K562 (cell line): ENCODE data around the gene SERPING1.

Experiments
- CHD1 ChIP-seq: fragments of 200-600 bp; sonication (generic); IDR thresholded peaks from one replicate; pipeline ENCODE4 v1.6.1; 2012; ENCODE audit warnings: mild to moderate bottlenecking, moderate library complexity, low read length, inconsistent platforms
- PHF20 ChIP-seq: fragments of 450-650 bp; IDR thresholded peaks from 2 replicates; pipeline ENCODE4 v1.6.1; 2018; ENCODE audit not compliant: partially characterized antibody
- PTRF ChIP-seq: fragments of 450-650 bp; IDR thresholded peaks from 2 replicates; pipeline ENCODE4 v1.6.1; 2016; ENCODE audit warnings: mild to moderate bottlenecking, missing genetic modification characterization, missing compliant biosample characterization
- SREBF1 ChIP-seq: fragments of 150-350 bp; IDR thresholded peaks from 2 replicates; pipeline ENCODE4 v1.6.1; 2014; ENCODE audit warnings: antibody characterized with exemption, low read depth, low read length, borderline replicate concordance
- SREBF2 ChIP-seq: sonication (generic); formaldehyde crosslinking; IDR thresholded peaks from 2 replicates; pipeline ENCODE4 v1.4.0; 2020; ENCODE audit warnings: mild to moderate bottlenecking, missing genetic modification reagents
- ZBTB17 ChIP-seq: fragments of 450-650 bp; formaldehyde crosslinking; IDR thresholded peaks from 2 replicates; pipeline ENCODE4 v1.4.0; 2020; ENCODE audit warnings: mild to moderate bottlenecking
- ZC3H11A ChIP-seq: IDR thresholded peaks from 2 replicates; pipeline ENCODE4 v1.6.1; 2012; ENCODE audit warnings: low read depth, low read length, improper control_type of control experiment
- TF ChIP-seq, protein P1 (sequence below), 2 experiments: fragments of 450-650 bp in 1 of 2; sonication (generic) in 1 of 2; formaldehyde crosslinking; conservative IDR thresholded peaks; 2 replicates each; pipeline versions ENCODE4 v1.4.0 to v1.8.1; 2020 to 2022; ENCODE audit warnings: mild to moderate bottlenecking in 1 of 2, missing genetic modification reagents in 1 of 2
- TF ChIP-seq, protein P2 (sequence below), 3 experiments: IDR thresholded peaks in 2 of 3; conservative IDR thresholded peaks in 1 of 3; 2 replicates each; pipeline ENCODE4 v1.5.1; 2011 to 2012; ENCODE audit warnings: low read length in 3 of 3, mild to moderate bottlenecking in 3 of 3, control low read depth in 2 of 3, improper control_type of control experiment in 1 of 3, inconsistent platforms in 1 of 3, low read depth in 1 of 3, mixed read lengths in 1 of 3, moderate library complexity in 1 of 3; ENCODE audit not compliant: insufficient read depth in 2 of 3

DNA sequence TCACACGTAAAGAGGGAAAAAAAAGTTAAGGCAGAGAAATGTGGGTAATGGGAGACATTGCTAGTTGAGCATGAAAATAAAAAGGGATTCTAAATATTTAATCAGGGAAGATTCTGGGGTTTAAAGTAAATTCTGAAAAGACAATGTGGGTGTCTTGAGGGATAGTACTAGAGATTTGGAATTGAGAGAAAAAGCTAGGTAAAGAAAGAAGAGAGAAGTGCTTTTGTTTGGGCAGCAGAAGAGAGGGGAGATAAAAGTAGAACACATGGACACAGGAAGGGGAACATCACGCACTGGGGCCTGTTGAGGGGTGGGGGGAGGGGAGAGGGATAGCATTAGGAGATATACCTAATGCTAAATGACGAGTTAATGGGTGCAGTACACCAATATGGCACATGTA lies 55.7 kb downstream of the SERPING1 start:
- no peak for TF ChIP-seq SREBF2 (CRISPR knock-in tag)
- no peak for TF ChIP-seq ZC3H11A
- no peak for TF ChIP-seq CHD1
- no peak for TF ChIP-seq PHF20
- no peak for TF ChIP-seq SREBF1
- no peak for TF ChIP-seq PTRF (tag)
- TF ChIP-seq, protein P1, sequence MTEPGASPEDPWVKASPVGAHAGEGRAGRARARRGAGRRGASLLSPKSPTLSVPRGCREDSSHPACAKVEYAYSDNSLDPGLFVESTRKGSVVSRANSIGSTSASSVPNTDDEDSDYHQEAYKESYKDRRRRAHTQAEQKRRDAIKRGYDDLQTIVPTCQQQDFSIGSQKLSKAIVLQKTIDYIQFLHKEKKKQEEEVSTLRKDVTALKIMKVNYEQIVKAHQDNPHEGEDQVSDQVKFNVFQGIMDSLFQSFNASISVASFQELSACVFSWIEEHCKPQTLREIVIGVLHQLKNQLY (CRISPR knock-in tag; conservative IDR thresholded peaks at IDR 0.05), result no peak
- TF ChIP-seq, protein P2, sequence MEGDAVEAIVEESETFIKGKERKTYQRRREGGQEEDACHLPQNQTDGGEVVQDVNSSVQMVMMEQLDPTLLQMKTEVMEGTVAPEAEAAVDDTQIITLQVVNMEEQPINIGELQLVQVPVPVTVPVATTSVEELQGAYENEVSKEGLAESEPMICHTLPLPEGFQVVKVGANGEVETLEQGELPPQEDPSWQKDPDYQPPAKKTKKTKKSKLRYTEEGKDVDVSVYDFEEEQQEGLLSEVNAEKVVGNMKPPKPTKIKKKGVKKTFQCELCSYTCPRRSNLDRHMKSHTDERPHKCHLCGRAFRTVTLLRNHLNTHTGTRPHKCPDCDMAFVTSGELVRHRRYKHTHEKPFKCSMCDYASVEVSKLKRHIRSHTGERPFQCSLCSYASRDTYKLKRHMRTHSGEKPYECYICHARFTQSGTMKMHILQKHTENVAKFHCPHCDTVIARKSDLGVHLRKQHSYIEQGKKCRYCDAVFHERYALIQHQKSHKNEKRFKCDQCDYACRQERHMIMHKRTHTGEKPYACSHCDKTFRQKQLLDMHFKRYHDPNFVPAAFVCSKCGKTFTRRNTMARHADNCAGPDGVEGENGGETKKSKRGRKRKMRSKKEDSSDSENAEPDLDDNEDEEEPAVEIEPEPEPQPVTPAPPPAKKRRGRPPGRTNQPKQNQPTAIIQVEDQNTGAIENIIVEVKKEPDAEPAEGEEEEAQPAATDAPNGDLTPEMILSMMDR (IDR thresholded peaks at IDR 0.05 in 2 of 3, conservative IDR thresholded peaks at IDR 0.05 in 1 of 3; ENCODE audit: insufficient read depth in 2 of 3, low read depth in 1 of 3, low read length in 3 of 3), result no peak
- TF ChIP-seq ZBTB17 (CRISPR knock-in tag), result no peak
